SK-N-SH treated with all-trans-retinoic acid at 6 μM for 48 hours (cell line): ENCODE results near the gene WFDC1.

Experiments used
- ATAC-seq: fragments of 200-7000 bp; cut with Tn5 transposase; 3 replicates; pipeline ENCODE4 v1.9.1; 2020; ENCODE audit warnings: mild to moderate bottlenecking, moderate library complexity
- ARNTL ChIP-seq: fragments of 450-650 bp; formaldehyde crosslinking; IDR thresholded peaks from 2 replicates; pipeline ENCODE4 v1.5.0; 2020; ENCODE audit warnings: low read depth, mild to moderate bottlenecking, moderate library complexity, borderline replicate concordance
- BACH2 ChIP-seq: fragments of 250-450 bp; sonication (Bioruptor Pico); IDR thresholded peaks from 2 replicates; pipeline ENCODE4 v1.9.0; 2021; ENCODE audit warnings: mild to moderate bottlenecking, borderline replicate concordance
- CREB5 ChIP-seq: fragments of 250-450 bp; sonication (Bioruptor Pico); IDR thresholded peaks from 2 replicates; pipeline ENCODE4 v1.5.1; 2020; ENCODE audit warnings: low read depth, mild to moderate bottlenecking, moderate library complexity
- CSDC2 ChIP-seq: fragments of 250-450 bp; sonication (Bioruptor Pico); IDR thresholded peaks from 2 replicates; pipeline ENCODE4 v1.5.0; 2020; ENCODE audit warnings: mild to moderate bottlenecking, moderate library complexity
- CSRNP3 ChIP-seq: fragments of 250-450 bp; sonication (Bioruptor Pico); IDR thresholded peaks from 2 replicates; pipeline ENCODE4 v1.5.1; 2021; ENCODE audit warnings: mild to moderate bottlenecking, moderate library complexity
- ESRRG ChIP-seq: fragments of 250-450 bp; sonication (Bioruptor Pico); IDR thresholded peaks from 2 replicates; pipeline ENCODE4 v1.6.1; 2021; ENCODE audit warnings: mild to moderate bottlenecking
- GLIS3 ChIP-seq: fragments of 250-450 bp; sonication (Bioruptor Pico); IDR thresholded peaks from 2 replicates; pipeline ENCODE4 v1.5.0; 2020; ENCODE audit warnings: mild to moderate bottlenecking, moderate library complexity
- ISL1 ChIP-seq: fragments of 250-450 bp; sonication (Bioruptor Pico); IDR thresholded peaks from 2 replicates; pipeline ENCODE4 v2.1.2; 2022; ENCODE audit warnings: mild to moderate bottlenecking, moderate library complexity
- OSR1 ChIP-seq: fragments of 250-450 bp; sonication (Bioruptor Pico); IDR thresholded peaks from 2 replicates; pipeline ENCODE4 v1.8.0; 2022; ENCODE audit warnings: moderate library complexity, mild to moderate bottlenecking, inconsistent platforms
- PATZ1 ChIP-seq: fragments of 250-450 bp; sonication (Bioruptor Pico); IDR thresholded peaks from 2 replicates; pipeline ENCODE4 v1.8.0; 2020; ENCODE audit warnings: mild to moderate bottlenecking, moderate library complexity, borderline replicate concordance
- POU6F1 ChIP-seq: fragments of 250-450 bp; sonication (Bioruptor Pico); IDR thresholded peaks from 2 replicates; pipeline ENCODE4 v1.8.0; 2021; ENCODE audit warnings: low read depth, mild to moderate bottlenecking, moderate library complexity, borderline replicate concordance
- PPARA ChIP-seq: fragments of 250-450 bp; sonication (Bioruptor Pico); IDR thresholded peaks from 2 replicates; pipeline ENCODE4 v1.5.0; 2020; ENCODE audit warnings: mild to moderate bottlenecking, borderline replicate concordance
- RARB ChIP-seq: fragments of 250-450 bp; sonication (Bioruptor Pico); IDR thresholded peaks from 2 replicates; pipeline ENCODE4 v1.8.0; 2021; ENCODE audit warnings: mild to moderate bottlenecking, moderate library complexity
- TCF4 ChIP-seq: fragments of 250-450 bp; sonication (Bioruptor Pico); IDR thresholded peaks from 2 replicates; pipeline ENCODE4 v1.8.0; 2021; ENCODE audit warnings: mild to moderate bottlenecking, moderate library complexity, borderline replicate concordance
- TOX ChIP-seq: fragments of 250-450 bp; sonication (Bioruptor Pico); IDR thresholded peaks from 2 replicates; pipeline ENCODE4 v1.8.0; 2021; ENCODE audit warnings: mild to moderate bottlenecking, moderate library complexity, borderline replicate concordance
- TSHZ2 ChIP-seq: fragments of 250-450 bp; sonication (Bioruptor Pico); IDR thresholded peaks from 2 replicates; pipeline ENCODE4 v1.5.0; 2020; ENCODE audit warnings: mild to moderate bottlenecking, moderate library complexity
- ZC3H10 ChIP-seq: fragments of 250-450 bp; sonication (Bioruptor Pico); IDR thresholded peaks from 2 replicates; pipeline ENCODE4 v1.5.1; 2021; ENCODE audit warnings: mild to moderate bottlenecking, moderate library complexity
- ZFP3 ChIP-seq: fragments of 250-450 bp; sonication (Bioruptor Pico); IDR thresholded peaks from 2 replicates; pipeline ENCODE4 v1.5.0; 2020; ENCODE audit warnings: mild to moderate bottlenecking, moderate library complexity
- ZFP30 ChIP-seq: fragments of 450-650 bp; formaldehyde crosslinking; IDR thresholded peaks from 2 replicates; pipeline ENCODE4 v1.5.0; 2022; ENCODE audit warnings: mild to moderate bottlenecking, moderate library complexity
- ZNF565 ChIP-seq: fragments of 450-650 bp; formaldehyde crosslinking; conservative IDR thresholded peaks from 2 replicates; pipeline ENCODE4 v1.5.0; 2020; ENCODE audit warnings: low read depth, mild to moderate bottlenecking, moderate library complexity
- ZNF70 ChIP-seq: fragments of 450-650 bp; formaldehyde crosslinking; IDR thresholded peaks from 2 replicates; pipeline ENCODE4 v1.5.0; 2020; ENCODE audit warnings: mild to moderate bottlenecking, moderate library complexity
- ZNF8 ChIP-seq: fragments of 450-650 bp; formaldehyde crosslinking; IDR thresholded peaks from 2 replicates; pipeline ENCODE4 v1.5.0; 2020; ENCODE audit warnings: mild to moderate bottlenecking, moderate library complexity

Gene WFDC1

GRCh38 chr16:84347161-84347560 lies 52.5 kb downstream of the WFDC1 start (continued):
- TF ChIP-seq PATZ1 (CRISPR knock-in tag) (no peak), RARB (CRISPR knock-in tag) (no peak)

- TF ChIP-seq CSDC2 (CRISPR knock-in tag) (no peak), ZNF70 (CRISPR knock-in tag) (no peak), ZC3H10 (CRISPR knock-in tag) (no peak), PATZ1 (CRISPR knock-in tag) (no peak), CSRNP3 (CRISPR knock-in tag) (no peak), RARB (CRISPR knock-in tag) (no peak), ZNF8 (CRISPR knock-in tag) (no peak), TOX (CRISPR knock-in tag) (no peak), GLIS3 (no peak), ZFP30 (no peak), ISL1 (no peak), TSHZ2 (CRISPR knock-in tag) (no peak), PPARA (CRISPR knock-in tag) (no peak), BACH2 (CRISPR knock-in tag) (no peak), ZFP3 (CRISPR knock-in tag) (no peak), TCF4 (CRISPR knock-in tag) (no peak), POU6F1 (CRISPR knock-in tag) (no peak), ESRRG (CRISPR knock-in tag) (no peak), ARNTL (no peak), OSR1 (CRISPR knock-in tag) (no peak)
- no peak for ATAC-seq
These were observed 53.8 kb downstream of the WFDC1 start for GRCh38 chr16:84348386-84348888.

GRCh38 chr16:84349862-84350684 lies 55.4 kb downstream of the WFDC1 start:
- TF ChIP-seq CREB5 (CRISPR knock-in tag) (no peak), OSR1 (CRISPR knock-in tag) (no peak), CSRNP3 (CRISPR knock-in tag) (no peak), ZC3H10 (CRISPR knock-in tag) (no peak), ZNF565 (CRISPR knock-in tag) (no peak), ISL1 (no peak), ZFP30 (no peak), ZNF70 (CRISPR knock-in tag) (no peak), ARNTL (no peak), ZNF8 (CRISPR knock-in tag) (no peak), RARB (CRISPR knock-in tag) (no peak), PATZ1 (CRISPR knock-in tag) (no peak)
- ATAC-seq = no peak
